ENCODE data around the gene ASB7.
"Not testable (repeated sequence)": the region's sequence is repeated elsewhere in the genome, so short reads cannot be mapped to it uniquely, and the experiment has no call there.

The ASB7 gene

DNA sequence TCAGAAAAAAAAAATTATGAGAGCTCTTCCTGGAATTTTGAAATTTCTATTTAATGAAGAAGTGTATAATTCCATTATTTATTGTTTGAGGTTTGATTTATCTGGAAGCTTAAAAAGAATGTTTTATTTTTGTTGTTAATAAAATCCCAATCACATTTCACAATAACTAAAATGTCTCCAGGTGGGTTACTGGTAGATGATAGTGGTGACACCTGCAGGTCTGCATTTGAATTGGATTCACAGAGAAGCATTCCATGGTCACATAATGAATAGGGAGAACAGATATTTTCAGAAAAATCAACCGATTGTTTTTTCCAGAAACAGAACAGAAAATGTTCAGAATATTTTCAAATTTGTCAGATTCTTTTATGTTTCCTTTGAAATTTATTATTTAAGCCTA is 48.3 kb downstream of the ASB7 start:
- no peak for DNase-seq (ENCODE audit: low read depth in 1 of 2, low spot score in 1 of 2)

GRCh38 chr15:100651253-100651652 is 48.9 kb downstream of the ASB7 start:
- DNase-seq (ENCODE audit: low read depth in 1 of 2, low spot score in 1 of 2) = no peak

DNA sequence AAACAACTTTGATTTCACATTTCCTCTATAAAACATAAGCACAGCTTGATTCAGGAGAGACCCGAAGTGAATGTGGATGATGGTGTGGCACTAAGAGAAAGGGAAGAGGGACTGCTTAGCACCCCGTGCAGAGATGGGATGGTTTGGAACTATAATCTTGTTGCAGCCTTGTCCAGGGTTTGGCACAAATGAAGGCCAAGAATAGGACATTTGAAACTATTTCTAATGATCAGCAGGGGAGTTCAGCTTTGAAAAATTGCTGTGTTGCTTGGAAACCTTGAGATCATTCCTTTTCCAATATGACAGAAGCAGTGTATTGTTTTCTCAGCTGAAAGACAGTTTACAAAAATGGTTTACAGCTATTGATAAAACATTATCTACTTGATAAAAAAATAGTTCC is 49.7 kb downstream of the ASB7 start:
- DNase-seq (ENCODE audit: low read depth in 1 of 2, low spot score in 1 of 2) = no peak

DNA sequence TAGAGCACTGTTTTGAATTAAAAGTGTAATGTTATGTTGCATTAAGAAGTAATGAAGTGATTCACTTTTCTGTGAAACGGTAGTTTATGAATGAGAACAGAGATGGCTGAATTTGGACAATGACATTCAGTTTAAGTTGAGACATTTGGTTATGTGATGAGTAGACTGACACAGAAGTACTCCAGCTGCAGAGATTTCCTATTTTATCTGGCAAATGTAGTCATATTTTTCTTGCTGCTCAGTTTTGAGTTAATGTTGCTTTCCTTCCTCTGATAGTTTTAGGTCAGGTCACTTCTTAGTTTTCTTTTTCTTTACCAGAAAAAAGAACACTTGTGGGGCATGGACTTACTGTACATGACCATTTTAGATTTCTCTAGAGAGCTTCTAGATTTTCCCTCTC is 51.2 kb downstream of the ASB7 start:
- DNase-seq (ENCODE audit: low read depth in 1 of 2, low spot score in 1 of 2) = no peak

DNA sequence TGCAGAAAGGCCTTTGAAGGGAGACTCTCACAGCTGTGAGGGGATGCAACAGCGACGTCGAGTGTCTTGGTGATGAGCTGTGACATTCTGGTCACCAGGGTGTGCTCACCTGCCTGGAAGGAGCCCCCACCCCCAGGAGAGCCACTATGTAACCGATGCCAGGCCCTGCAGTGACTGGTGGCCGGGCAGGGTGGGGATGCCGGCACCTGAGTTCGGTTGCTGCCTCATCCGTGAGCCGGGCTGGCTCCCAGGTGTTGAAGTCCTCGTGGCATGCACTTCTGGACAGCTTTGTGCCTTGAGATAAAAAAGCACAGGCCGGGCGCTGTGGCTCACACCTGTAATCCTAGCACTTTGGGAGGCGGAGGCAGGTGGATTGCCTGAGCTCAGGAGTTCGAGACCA is 56.5 kb downstream of the ASB7 start:
- DNase-seq (ENCODE audit: low read depth in 1 of 2, low spot score in 1 of 2) = no peak

- DNase-seq (ENCODE audit: low read depth in 1 of 2, low spot score in 1 of 2) = no peak
Measured at GRCh38 chr15:100661156-100661555, 58.8 kb downstream of the ASB7 start.

DNA sequence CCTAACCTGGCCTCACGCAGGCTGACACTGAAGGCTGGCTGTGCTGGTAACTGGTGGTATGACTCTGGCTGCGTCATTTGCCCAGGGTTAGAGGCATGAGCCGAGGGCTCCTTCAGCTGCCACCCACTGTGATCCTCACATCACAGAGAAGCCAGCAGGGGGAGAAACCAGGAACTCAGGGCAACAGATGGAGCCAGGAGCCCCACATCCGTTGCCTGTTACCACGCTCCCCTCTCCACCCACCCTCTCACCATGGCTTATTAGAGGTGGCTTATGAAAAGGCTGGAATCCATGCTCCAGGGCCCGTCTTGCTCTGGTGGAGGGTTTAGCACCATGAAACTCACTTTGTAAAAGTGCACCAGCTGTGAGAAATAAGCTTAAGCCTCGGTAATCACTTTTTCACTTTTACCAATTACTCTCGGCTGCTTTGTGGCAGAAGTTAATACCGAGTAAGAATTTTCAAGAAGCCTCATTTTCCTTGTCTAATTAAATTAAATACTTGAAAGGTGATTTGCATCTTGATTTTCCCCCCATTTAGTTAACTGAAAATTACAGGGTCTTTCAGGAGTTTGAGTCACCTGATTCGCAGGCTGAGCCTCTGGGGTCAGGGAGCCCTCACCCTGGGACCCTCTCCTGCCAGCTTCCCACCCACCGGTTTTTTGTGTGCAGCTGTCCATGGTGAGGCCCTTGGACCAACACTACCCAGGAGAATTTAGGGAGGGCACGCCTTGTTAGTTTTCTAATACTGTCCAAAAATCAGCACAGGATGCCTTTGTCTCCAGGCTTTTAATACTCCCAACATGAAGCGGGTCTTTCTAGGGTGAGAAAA is 60.9 kb downstream of the ASB7 start:
- DNase-seq (ENCODE audit: low read depth in 1 of 2, low spot score in 1 of 2) = no peak

DNA sequence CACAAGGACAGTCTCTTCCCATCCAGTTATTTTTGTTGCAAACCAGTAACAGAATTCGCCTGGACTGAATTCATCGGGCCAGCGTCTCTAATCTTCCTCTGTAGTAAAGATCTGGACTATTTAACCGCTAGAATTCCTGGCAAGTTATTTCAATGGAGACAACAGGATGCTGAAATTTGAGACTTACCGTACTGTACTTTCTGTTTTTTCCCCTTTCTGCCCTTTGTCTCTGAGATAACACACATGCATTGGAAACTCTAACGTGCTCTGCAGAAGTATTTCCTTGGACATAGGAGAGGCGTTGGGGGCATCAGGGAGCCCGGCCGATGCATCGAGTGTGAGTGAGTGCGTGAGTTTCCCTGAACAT is 61.5 kb downstream of the ASB7 start:
- DNase-seq (ENCODE audit: low read depth in 1 of 2, low spot score in 1 of 2) = no peak

- no peak for DNase-seq (ENCODE audit: low read depth in 1 of 2, low spot score in 1 of 2)
Measured at GRCh38 chr15:100665570-100665969, 63.2 kb downstream of the ASB7 start.

DNA sequence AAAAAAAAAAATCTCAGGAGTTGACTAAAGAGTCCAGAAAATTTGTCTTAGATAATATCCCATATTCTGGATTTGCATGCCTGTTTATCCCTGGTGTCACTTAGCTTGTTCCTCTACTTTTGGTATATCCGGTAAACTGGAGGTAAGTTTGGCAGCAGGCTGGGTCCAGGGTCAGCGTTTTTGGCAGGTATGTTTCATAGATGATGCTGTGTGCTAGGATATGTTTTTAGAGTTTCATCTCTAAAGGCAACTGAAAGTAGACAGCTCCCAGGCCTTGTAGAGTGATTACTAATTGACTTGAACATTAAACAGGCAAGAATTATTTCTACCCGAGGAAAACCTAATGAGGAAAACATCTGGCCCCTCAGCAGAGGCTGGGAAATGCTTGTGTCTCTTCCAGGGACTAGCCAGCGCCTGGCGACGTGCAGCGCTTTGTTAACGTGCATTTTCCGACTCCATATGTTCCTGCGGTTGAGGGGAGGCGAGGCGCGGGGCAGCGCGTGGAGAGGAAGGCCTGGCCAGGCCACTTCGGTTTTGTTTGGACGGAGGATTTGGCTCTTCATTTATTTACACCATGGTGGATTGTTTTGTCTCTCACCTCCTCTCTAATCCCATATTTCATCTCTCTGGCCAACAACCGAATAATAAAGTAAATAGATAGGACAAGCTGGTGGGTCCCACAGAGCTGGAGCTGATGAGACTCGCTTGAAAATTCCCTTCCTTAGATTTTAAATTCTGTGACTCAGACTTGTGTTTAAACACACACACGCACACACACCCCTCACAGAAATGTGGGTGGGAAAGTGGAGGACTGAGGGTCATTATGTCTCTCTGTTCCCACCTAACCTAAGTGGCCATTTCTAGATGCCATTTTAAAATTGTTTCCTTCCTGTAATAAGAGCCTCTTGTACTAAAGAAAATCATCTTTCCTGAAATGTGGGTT is 65.3 kb downstream of the ASB7 start:
- no peak for DNase-seq (ENCODE audit: low read depth in 1 of 2, low spot score in 1 of 2)

DNA sequence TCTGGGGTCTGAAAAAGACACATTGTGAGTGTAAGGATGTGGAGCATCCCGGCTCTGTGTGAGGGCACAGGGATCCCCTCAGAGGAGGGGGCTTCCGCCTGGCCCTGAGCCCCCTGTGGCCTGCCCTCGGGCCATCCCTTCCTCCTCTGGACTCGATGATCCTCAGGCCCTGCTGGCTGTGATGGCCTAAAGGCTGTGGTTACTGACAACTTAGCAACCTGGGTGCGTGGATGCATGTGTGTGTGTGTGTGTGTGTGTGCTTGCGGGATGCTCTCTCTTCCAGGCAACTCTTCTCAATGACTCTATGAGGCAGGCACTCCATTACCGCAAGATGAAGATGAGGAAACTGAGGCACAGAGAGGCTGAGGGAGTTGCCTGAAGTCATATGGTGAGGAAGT is 66.0 kb downstream of the ASB7 start:
- no peak for DNase-seq (ENCODE audit: low read depth in 1 of 2, low spot score in 1 of 2)

DNA sequence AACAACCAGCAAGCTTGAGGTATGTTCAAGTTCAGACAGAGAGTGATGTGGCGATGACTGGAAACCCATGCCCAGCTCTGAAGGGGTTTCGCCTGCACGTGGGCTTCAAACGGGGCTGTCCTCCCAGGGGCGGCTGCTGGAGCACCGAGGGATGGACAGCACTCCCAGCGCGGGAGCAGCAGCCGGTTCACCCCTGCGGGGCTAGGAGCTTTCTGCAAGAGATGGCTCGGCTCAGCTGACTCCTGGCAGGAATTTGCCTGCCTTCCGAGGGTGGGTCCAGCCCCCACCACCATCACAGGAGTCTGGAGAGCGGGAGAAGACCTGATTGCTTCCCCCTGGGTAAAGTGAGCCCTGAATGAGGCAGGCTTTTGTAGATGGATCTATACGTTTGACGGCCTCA is 66.9 kb downstream of the ASB7 start:
- no peak for DNase-seq (ENCODE audit: low read depth in 1 of 2, low spot score in 1 of 2)

DNA sequence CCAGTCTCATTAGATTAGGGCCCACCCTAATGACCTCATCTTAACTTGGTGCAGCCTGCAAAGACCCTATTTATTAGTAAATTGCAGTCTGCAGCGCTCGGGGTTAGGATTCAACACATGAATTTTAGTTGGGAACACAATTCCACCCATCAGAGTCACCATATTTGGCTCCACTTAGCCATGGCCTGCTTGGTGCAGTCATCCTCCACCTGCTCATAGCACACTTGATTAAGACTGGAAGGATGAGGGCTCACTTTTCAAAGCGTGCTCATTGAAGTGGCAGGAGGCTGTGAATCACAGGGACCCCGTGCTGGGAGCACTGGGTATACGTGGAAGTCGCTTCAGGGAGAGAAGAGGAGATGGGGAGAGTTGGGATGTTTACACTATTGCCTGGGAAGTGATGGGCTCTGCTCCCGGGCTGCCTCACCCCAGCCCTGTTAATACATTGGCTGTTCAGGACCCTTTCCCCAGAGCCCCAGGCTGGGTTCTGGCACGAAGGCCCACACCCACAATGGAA is 68.2 kb downstream of the ASB7 start:
- DNase-seq (ENCODE audit: low read depth in 1 of 2, low spot score in 1 of 2) = no peak

GRCh38 chr15:100671124-100671680 is 68.8 kb downstream of the ASB7 start:
- DNase-seq (ENCODE audit: low read depth in 1 of 2, low spot score in 1 of 2) = no peak

DNA sequence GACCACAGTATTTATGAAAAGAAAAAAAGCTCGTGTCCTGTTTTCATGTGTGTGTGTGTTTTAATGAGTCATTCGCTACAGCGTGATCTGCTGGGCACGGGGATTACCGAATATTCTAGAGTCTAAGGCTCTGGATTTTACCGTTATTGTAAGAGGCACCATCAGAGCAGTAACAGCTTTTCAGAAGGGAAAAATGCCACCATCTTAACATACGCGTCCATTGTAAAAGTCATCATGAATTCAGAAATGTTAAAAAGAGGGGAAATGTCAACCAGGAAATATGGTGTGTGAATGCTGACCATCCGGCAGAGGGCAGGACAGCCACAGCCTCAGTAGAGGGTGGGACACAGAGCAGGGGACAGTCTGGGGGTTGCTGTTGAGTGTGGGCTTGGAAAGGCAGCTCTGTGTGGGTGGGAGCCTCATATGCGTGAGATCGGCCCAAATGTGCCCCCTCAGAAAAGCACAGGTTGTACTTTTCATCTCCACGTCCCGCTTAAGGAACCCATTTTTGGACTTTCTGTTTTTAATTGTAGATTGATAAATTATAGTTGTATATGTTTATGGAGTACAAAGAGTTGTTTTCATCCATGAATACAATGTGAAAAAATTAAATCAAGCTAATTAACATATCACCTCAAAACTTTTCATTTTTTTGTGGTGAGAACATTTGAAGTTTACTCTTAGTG is 69.6 kb downstream of the ASB7 start:
- DNase-seq (ENCODE audit: low read depth in 1 of 2, low spot score in 1 of 2) = no peak

- no peak for DNase-seq (ENCODE audit: low read depth in 1 of 2, low spot score in 1 of 2)
Measured at GRCh38 chr15:100672959-100673358, 70.6 kb downstream of the ASB7 start.

DNA sequence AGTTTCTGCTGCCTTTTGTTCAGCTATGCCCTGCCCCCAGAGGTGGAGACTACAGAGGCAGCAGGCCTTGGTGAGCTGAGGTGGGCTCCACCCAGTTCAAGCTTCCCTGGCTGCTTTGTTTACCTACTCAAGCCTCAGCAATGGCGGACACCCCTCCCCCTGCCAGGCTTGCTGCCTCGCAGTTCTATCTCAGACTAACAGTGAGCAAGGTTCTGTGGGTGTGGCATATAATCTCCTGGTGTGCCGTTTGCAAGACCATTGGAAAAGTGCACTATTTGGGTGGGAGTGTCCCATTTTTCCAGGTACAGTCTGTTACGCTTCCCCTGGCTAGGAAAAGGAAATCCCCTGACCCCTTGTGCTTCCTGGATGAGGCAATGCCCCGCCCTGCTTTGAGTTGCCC is 76.8 kb downstream of the ASB7 start:
- DNase-seq (ENCODE audit: low read depth in 1 of 2, low spot score in 1 of 2) = not testable (repeated sequence)

DNA sequence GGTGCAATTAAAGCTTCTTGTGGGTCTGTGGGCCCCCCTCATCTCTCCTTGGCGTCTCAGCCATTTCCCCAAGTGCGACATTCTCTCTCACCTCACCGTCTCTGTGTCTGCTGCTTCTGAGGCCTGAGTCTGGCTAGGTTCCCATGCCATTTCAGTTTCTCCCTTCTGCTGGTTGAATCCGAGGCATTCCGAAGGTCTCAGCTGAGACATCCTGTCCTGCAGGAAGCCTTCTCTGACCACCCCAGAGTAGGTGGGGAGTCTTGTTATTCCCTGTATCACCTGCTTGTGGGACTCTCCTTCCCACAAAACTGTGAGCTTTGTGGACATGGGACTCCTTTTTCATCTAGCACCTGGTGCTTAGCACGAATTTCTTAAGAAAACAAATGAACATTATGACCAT is 78.3 kb downstream of the ASB7 start:
- no peak for DNase-seq (ENCODE audit: low read depth in 1 of 2, low spot score in 1 of 2)

- no peak for DNase-seq (ENCODE audit: low read depth in 1 of 2, low spot score in 1 of 2)
Measured at GRCh38 chr15:100681335-100681746, 79.0 kb downstream of the ASB7 start.

DNA sequence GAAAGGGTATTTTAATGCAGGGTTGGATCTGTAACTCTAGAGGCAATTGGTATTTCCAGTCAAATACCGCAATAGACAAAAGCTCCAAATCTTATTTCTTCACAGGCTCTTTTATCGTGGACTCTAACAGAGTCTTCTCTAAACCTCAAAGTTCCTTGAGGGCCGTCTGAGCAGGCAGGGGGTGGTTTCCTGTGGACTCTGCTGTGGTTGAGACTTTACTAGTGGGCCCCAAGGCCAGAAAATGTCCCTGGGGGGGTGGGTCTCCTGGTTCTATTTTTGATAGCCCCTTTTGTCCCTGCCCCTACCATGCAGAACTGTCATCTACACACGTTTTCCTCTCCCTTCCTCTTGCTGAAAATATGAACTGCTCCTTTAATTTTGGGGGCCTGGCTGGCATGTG is 80.1 kb downstream of the ASB7 start:
- no peak for DNase-seq (ENCODE audit: low read depth in 1 of 2, low spot score in 1 of 2)

DNA sequence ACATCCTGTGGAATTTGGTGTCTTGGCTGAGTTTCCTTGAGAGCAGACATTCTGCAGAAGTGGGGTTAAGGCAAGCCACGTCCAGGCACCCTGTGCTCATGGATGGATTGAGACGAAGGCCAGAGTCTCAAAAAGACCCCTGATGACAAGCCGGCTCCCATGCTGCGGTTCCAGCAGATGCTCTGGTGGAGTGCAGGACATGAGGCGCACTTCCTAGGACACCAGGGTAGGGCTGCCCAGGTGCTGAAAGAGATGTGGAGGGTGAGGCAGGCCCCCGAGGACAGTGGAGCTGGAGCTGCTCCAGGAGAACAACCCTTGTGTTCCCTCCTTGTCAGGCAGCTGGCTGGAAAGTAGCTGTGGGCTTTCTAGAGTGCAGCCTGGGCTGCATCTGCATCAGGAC is 81.0 kb downstream of the ASB7 start:
- no peak for DNase-seq (ENCODE audit: low read depth in 1 of 2, low spot score in 1 of 2)
